Endothelial cell of umbilical vein (primary cell): Measurements from ENCODE around the gene MAML3. TPM values are rescaled to one million over a fixed set of nuclear protein-coding genes. Genes with fewer than 3 reads are reported as not detected.

Experiments
- BruUV-seq: library from RNA; stranded (reverse); fragments of 400-500 nt; replicated peaks from 2 replicates; lab custom pipeline; 2021; lab: Mats Ljungman, UMichigan
- CTCF ChIA-PET: fragments of 300-600, 350-600 bp; sonication (Branson Sonifier 250); formaldehyde crosslinking; loops from one replicate; lab custom pipeline; 2021; ENCODE audit warnings: antibody characterized with exemption, inconsistent platforms; lab: Charles Lee
- POLR2A ChIA-PET: fragments of 300-600, 350-600 bp; sonication (Branson Sonifier 250); formaldehyde crosslinking; loops from one replicate; lab custom pipeline; 2021; ENCODE audit warnings: antibody characterized with exemption, inconsistent platforms; lab: Charles Lee
- DNase-seq: peaks from one replicate; pipeline ENCODE4 v3.0.0-alpha.2; 2011; ENCODE audit warnings: low read depth, low spot score
- FAIRE-seq: peaks from 2 replicates; lab custom pipeline; 2011; peaks lifted over from hg19 to GRCh38; lab: Jason Lieb, UNC
- H2AFZ ChIP-seq: 2 replicates; pipeline ENCODE4 v1.6.0; 2012; ENCODE audit warnings: low read depth, low read length, control low read depth, inconsistent platforms
- H3K27ac ChIP-seq: 2 replicates; pipeline ENCODE4 v1.5.1; 2011; ENCODE audit warnings: low read depth, mild to moderate bottlenecking, control low read depth, low read length, moderate library complexity; ENCODE audit not compliant: insufficient read depth
- H3K27me3 ChIP-seq, 2 experiments: 2 replicates each; pipeline versions ENCODE4 v1.6.0 to v1.6.1; 2011; ENCODE audit warnings: low read length in 2 of 2, mixed read lengths in 1 of 2; ENCODE audit not compliant: control insufficient read depth in 2 of 2, insufficient read depth in 2 of 2
- H3K36me3 ChIP-seq, 2 experiments: 2 replicates in 1 of 2; 3 replicates in 1 of 2; pipeline ENCODE4 v1.5.1; 2011; ENCODE audit warnings: low read length in 2 of 2, mild to moderate bottlenecking in 1 of 2, moderate library complexity in 1 of 2; ENCODE audit not compliant: control insufficient read depth in 2 of 2, insufficient read depth in 2 of 2; ENCODE audit errors: extremely low read depth in 1 of 2
- H3K4me1 ChIP-seq: 3 replicates; pipeline ENCODE4 v1.5.1; 2011; ENCODE audit warnings: mild to moderate bottlenecking, low read length; ENCODE audit not compliant: control insufficient read depth, insufficient read depth; ENCODE audit errors: extremely low read depth
- H3K4me2 ChIP-seq: 2 replicates; pipeline ENCODE4 v1.6.1; 2011; ENCODE audit warnings: low read length, control low read depth, mixed read lengths; ENCODE audit not compliant: insufficient read depth
- H3K4me3 ChIP-seq, 3 experiments: fragments of 200-600 bp in 1 of 3; sonication (generic), shearing (Covaris generic) in 1 of 3; replicated peaks in 1 of 3; 2 replicates each; pipeline ENCODE4 v1.5.1; 2011 to 2016; ENCODE audit warnings: control low read depth in 3 of 3, low read length in 3 of 3, mild to moderate bottlenecking in 2 of 3, inconsistent platforms in 1 of 3, low read depth in 1 of 3, moderate library complexity in 1 of 3; ENCODE audit not compliant: insufficient read depth in 1 of 3
- H3K79me2 ChIP-seq: 2 replicates; pipeline ENCODE4 v1.6.0; 2012; ENCODE audit warnings: low read length, inconsistent platforms; ENCODE audit not compliant: control insufficient read depth, insufficient read depth
- H3K9ac ChIP-seq: replicated peaks from 2 replicates; pipeline ENCODE3; 2011; ENCODE audit warnings: low read length, control low read depth; ENCODE audit not compliant: insufficient read depth; ENCODE audit errors: extremely low read depth
- H3K9me1 ChIP-seq: replicated peaks from 3 replicates; pipeline ENCODE4 v1.6.0; 2011; ENCODE audit warnings: mild to moderate bottlenecking, low read length; ENCODE audit not compliant: control insufficient read depth, insufficient read depth; ENCODE audit errors: extremely low read depth
- H3K9me3 ChIP-seq: replicated peaks from 2 replicates; pipeline ENCODE4 v1.5.1; 2012; ENCODE audit warnings: low read length, inconsistent platforms; ENCODE audit not compliant: control insufficient read depth, insufficient read depth
- H4K20me1 ChIP-seq: replicated peaks from 2 replicates; pipeline ENCODE3; 2011; ENCODE audit warnings: mild to moderate bottlenecking, low read length; ENCODE audit not compliant: control insufficient read depth, insufficient read depth; ENCODE audit errors: extremely low read depth
- CTCF ChIP-seq, 2 donors: IDR thresholded peaks; 1 replicate in 1 of 2; 2 replicates in 1 of 2; pipeline ENCODE4 v1.5.1; 2011; ENCODE audit warnings: low read length in 2 of 2, mild to moderate bottlenecking in 2 of 2, moderate library complexity in 2 of 2, control low read depth in 1 of 2, inconsistent platforms in 1 of 2, low read depth in 1 of 2; ENCODE audit not compliant: insufficient read depth in 1 of 2; ENCODE audit errors: extremely low read depth in 1 of 2
- EZH2 ChIP-seq: IDR thresholded peaks from 2 replicates; pipeline ENCODE4 v1.6.1; 2012; ENCODE audit warnings: borderline replicate concordance, low read depth, mild to moderate bottlenecking, moderate library complexity, low read length, inconsistent platforms; ENCODE audit not compliant: severe bottlenecking
- FOS ChIP-seq: IDR thresholded peaks from 2 replicates; pipeline ENCODE4 v1.6.1; 2011; ENCODE audit warnings: mild to moderate bottlenecking, low read length, moderate library complexity, borderline replicate concordance; ENCODE audit not compliant: insufficient read depth
- GATA2 ChIP-seq: IDR thresholded peaks from 2 replicates; pipeline ENCODE4 v1.7.0; 2011; ENCODE audit warnings: low read depth, mild to moderate bottlenecking, moderate library complexity, mixed read lengths, low read length; ENCODE audit not compliant: insufficient read length, insufficient read depth
- JUN ChIP-seq: IDR thresholded peaks from 2 replicates; pipeline ENCODE4 v1.6.1; 2011; ENCODE audit warnings: borderline replicate concordance, low read depth; ENCODE audit not compliant: insufficient read length, insufficient read depth
- MYC ChIP-seq: IDR thresholded peaks from one replicate; pipeline ENCODE4 v1.6.1; 2011; ENCODE audit warnings: mild to moderate bottlenecking, low read depth, low read length
- POLR2A ChIP-seq: IDR thresholded peaks from 2 replicates; pipeline ENCODE4 v1.6.1; 2012; ENCODE audit warnings: low read depth, mild to moderate bottlenecking, control low read depth, low read length
- POLR2AphosphoS5 ChIP-seq: IDR thresholded peaks from 2 replicates; pipeline ENCODE4 v1.6.1; 2012; ENCODE audit warnings: low read depth, mild to moderate bottlenecking, control low read depth, low read length, moderate library complexity; ENCODE audit not compliant: insufficient read depth
- dilution Hi-C: fragments of 300-500 bp; cut with MboI; formaldehyde crosslinking; loops from one replicate; pipeline ENCODE4 v1.15.0; 2019; ENCODE audit warnings: low sequenced_read_pairs; ENCODE audit not compliant: extremely low pct_ligation_motif_present
- intact Hi-C: fragments of 100-400 bp; cut with micrococcal nuclease; formaldehyde crosslinking; loops from one replicate; pipeline ENCODE4 v1.10.0; 2022
- polyA plus RNA-seq, 4 experiments: library from polyadenylated mRNA; depleted of rRNA in 3 of 4; stranded (reverse) in 3 of 4; unstranded in 1 of 4; fragments of >200 nt; gene quantifications; 2 replicates each; pipeline versions ENCODE4 v1.2.1 to v1.2.3, GENCODE V29; 2011 to 2012; ENCODE audit warnings: missing spikeins in 1 of 4
- total RNA-seq: library from RNA; stranded (reverse); gene quantifications from 2 replicates; pipeline ENCODE4 v1.2.3, GENCODE V29; 2021
- TF ChIP-seq, protein P1 (sequence below): IDR thresholded peaks from 2 replicates; pipeline ENCODE4 v1.6.1; 2011; ENCODE audit not compliant: insufficient read depth, insufficient read length

The MAML3 gene
- total and polyA plus RNA-seq, 2 donors (not counting 3 experiments of a cell fraction or from before 2014, with no cell fraction given) = 14.0 to 20.3 TPM

DNA sequence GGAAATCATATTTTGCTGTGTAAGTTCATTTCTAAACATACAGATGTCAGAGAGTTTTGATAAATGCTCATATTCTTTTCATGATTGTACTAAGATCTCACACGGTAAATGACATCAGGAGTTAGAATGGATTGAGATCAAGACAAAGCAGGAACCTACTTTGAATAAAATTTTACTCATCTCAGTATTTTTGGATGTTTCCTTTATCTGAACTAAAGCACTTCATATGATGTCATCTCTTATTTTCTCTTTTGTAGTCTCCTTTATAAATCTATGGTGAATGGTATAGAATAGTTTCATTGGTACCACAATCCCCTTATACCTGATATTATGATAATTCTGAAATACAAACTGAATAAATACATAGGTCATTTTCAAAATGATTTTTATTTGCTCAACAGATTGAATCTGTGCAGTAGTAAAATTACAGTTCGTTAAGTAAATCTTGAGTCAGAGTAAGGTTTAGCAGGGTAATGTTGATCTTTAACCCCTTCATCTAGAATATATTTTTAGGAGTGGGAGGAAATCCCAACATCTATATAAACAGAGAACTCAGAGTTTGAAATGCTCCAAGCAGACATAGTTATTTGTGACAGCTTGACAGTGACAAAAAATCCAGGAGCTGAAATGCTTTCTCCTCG is 308.4 kb downstream of the MAML3 start:
- no peak overlapping the region for H3K4me2 ChIP-seq
- BruUV-seq = no TSS peak
- H3K27ac ChIP-seq = no peak overlapping the region
- CTCF ChIA-PET = no interaction called here
- dilution Hi-C loops (no loop called here), intact Hi-C loops (no loop called here)
- no peaks in the 10 kb centered on the region for H3K9me1 ChIP-seq
- FAIRE-seq = no peak
- H3K27me3 ChIP-seq = no peaks in the 10 kb centered on the region
- POLR2A ChIA-PET = no interaction called here
- H3K4me3 ChIP-seq = no peak overlapping the region
- DNase-seq = no peak
- no peaks in the 10 kb centered on the region for H3K36me3 ChIP-seq
- H4K20me1 ChIP-seq = no peaks in the 10 kb centered on the region
- H3K79me2 ChIP-seq = no peaks in the 10 kb centered on the region
- H3K9ac ChIP-seq = no peak overlapping the region
- TF ChIP-seq FOS (no peak), JUN (no peak), POLR2AphosphoS5 (no peak), MYC (no peak), EZH2 (no peak), CTCF (IDR thresholded peaks at IDR 0.05; ENCODE audit: extremely low read depth in 1 of 2, insufficient read depth in 1 of 2, low read depth in 1 of 2, low read length in 2 of 2) (no peak), GATA2 (no peak), POLR2A (no peak)
- TF ChIP-seq, protein P1, sequence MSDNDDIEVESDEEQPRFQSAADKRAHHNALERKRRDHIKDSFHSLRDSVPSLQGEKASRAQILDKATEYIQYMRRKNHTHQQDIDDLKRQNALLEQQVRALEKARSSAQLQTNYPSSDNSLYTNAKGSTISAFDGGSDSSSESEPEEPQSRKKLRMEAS = no peak
- H3K9me3 ChIP-seq = no peaks in the 10 kb centered on the region
- no peaks in the 10 kb centered on the region for H3K4me1 ChIP-seq
- no peak overlapping the region for H2AFZ ChIP-seq
